Nucleus accumbens (tissue), 56 donors: Measurements from ENCODE around the gene EVI5L.
"Not testable (repeated sequence)": the region's sequence is repeated elsewhere in the genome, so short reads cannot be mapped to it uniquely, and the experiment has no call there.

Experiments used
- DNase-seq, 56 donors: peaks; one replicate each; lab custom pipeline; 2025; lab: John Stamatoyannopoulos, UW

The EVI5L gene

GRCh38 chr19:7815325-7815724 lies 14.7 kb upstream of the EVI5L start:
- no peak for DNase-seq

GRCh38 chr19:7816040-7816439 lies 14.0 kb upstream of the EVI5L start:
- not testable (repeated sequence) for DNase-seq

GRCh38 chr19:7817801-7818200 lies 12.2 kb upstream of the EVI5L start:
- DNase-seq = no peak

GRCh38 chr19:7818806-7819205 lies 11.2 kb upstream of the EVI5L start:
- no peak for DNase-seq

GRCh38 chr19:7819337-7819736 lies 10.7 kb upstream of the EVI5L start:
- DNase-seq = no peak

- no peak for DNase-seq
Measured at GRCh38 chr19:7820588-7820987, 9.4 kb upstream of the EVI5L start.

GRCh38 chr19:7822910-7823515 lies 7.0 kb upstream of the EVI5L start:
- no peak for DNase-seq

GRCh38 chr19:7823686-7824301 lies 6.2 kb upstream of the EVI5L start:
- no peak for DNase-seq

- no peak for DNase-seq
Measured at GRCh38 chr19:7829166-7829520, 875 bp upstream of the EVI5L start.

- peak in 1 of 56 donors; percentile 54 for DNase-seq
Measured at GRCh38 chr19:7830272-7830771, 304 bp downstream of the EVI5L start.

GRCh38 chr19:7830823-7831222 lies 805 bp downstream of the EVI5L start:
- peak in 1 of 56 donors; percentile 7 for DNase-seq

- DNase-seq = peak in 36 of 56 donors; percentile 10 to 67 (median 38)
Measured at GRCh38 chr19:7831452-7831851, 1.4 kb downstream of the EVI5L start.

- peak in 9 of 56 donors; percentile 17 to 67 (median 31) for DNase-seq
Measured at GRCh38 chr19:7832009-7832408, 2.0 kb downstream of the EVI5L start.

- DNase-seq = peak in 8 of 56 donors; percentile 11 to 38 (median 18)
Measured at GRCh38 chr19:7832781-7833180, 2.8 kb downstream of the EVI5L start.

- peak in 12 of 56 donors; percentile 5 to 67 (median 27) for DNase-seq
Measured at GRCh38 chr19:7833225-7834099, 3.4 kb downstream of the EVI5L start.

GRCh38 chr19:7839476-7839875 lies 9.5 kb downstream of the EVI5L start:
- no peak for DNase-seq

- DNase-seq = no peak
Measured at GRCh38 chr19:7840629-7841028, 10.6 kb downstream of the EVI5L start.

GRCh38 chr19:7841751-7842660 lies 12.0 kb downstream of the EVI5L start:
- DNase-seq = no peak

GRCh38 chr19:7842661-7843294 lies 12.8 kb downstream of the EVI5L start:
- DNase-seq = no peak

GRCh38 chr19:7843521-7843920 lies 13.5 kb downstream of the EVI5L start:
- no peak for DNase-seq
